GM18526 (cell line): ENCODE measurements around the gene MT1B.

Experiments
- POLR2A ChIP-seq: IDR thresholded peaks from 3 replicates; pipeline ENCODE4 v1.6.1; 2011; ENCODE audit not compliant: insufficient read length; ENCODE audit errors: extremely low read depth

The MT1B gene

GRCh38 chr16:56647641-56648431 lies 3.9 kb upstream of the MT1B start:
- TF ChIP-seq POLR2A, result no peak

DNA sequence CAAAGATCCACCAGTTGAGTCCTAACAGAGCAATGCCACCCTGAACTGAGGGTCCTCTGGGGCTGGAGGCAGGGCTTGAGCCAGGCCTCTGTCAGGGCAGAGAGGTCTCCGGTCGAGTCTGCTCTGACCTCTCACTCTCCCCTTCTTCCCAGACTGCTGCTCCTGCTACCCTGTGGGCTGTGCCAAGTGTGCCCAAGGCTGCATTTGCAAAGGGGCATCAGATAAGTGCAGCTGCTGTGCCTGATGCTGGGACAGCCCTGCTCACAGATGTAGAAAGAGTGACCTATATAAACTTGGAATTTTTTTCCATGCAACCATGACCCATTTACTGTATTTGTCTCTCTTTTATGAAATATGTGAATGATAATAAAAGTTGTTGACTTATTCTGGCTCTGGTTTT lies 2.4 kb upstream of the MT1B start:
- TF ChIP-seq POLR2A, result no peak

- TF ChIP-seq POLR2A, result no peak
Measured at GRCh38 chr16:56649820-56650219, 1.9 kb upstream of the MT1B start.

GRCh38 chr16:56652600-56652999 lies 914 bp downstream of the MT1B start:
- no peak for TF ChIP-seq POLR2A

DNA sequence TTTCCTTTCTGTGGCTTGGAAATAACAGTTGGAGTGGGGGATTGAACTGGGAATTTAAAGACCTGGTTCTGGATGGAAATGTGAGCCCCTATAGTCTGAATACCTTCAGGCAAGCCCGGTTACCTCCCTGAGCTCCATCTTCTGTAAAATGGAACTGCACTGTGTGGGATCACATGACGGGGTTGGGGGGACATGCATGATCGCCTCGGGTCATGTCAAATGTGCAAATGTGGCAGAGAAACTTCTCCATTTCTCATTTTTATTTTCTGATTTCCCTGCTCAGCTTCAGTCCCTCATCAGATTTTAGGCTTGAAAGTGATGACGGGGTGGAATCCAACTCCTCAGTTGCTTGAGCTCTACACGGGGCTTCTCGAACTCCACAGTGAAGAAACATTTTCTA lies 1.5 kb downstream of the MT1B start:
- no peak for TF ChIP-seq POLR2A

GRCh38 chr16:56657555-56658326 lies 6.1 kb downstream of the MT1B start, which contains the start of gene MT1F:
Gene MT1F (plus strand): TSS chr16:56657959. CDS start chr16:56658059, 100 bp downstream.
- peak; percentile 47 for TF ChIP-seq POLR2A

DNA sequence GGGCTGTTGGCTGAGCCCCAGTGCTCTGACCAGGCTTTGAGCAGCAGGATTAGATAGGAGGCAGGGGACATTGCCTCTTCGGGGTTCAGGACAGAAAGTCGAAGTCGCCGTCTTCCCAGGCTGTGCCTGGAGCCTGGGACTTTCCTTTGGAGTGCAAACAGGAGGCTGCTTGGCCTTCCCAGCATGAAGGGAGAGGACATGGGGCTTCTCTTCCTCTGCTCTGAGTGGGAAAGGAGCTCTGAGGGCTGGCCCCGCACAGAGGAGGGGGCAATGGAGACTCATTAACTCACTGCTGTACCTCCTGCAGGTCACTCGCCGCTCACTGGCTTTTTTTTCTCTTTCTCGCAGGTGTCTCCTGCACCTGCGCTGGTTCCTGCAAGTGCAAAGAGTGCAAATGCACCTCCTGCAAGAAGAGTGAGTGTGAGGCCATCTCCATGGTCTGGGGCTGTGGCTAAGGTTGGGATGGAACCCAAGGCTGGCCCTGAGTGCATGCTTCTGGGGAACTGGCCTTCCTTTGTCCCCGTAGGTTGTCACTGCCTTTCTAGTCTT lies 6.7 kb downstream of the MT1B start:
- TF ChIP-seq POLR2A, result no peak

- TF ChIP-seq POLR2A, result no peak
Measured at GRCh38 chr16:56662357-56663354, 11.0 kb downstream of the MT1B start.

DNA sequence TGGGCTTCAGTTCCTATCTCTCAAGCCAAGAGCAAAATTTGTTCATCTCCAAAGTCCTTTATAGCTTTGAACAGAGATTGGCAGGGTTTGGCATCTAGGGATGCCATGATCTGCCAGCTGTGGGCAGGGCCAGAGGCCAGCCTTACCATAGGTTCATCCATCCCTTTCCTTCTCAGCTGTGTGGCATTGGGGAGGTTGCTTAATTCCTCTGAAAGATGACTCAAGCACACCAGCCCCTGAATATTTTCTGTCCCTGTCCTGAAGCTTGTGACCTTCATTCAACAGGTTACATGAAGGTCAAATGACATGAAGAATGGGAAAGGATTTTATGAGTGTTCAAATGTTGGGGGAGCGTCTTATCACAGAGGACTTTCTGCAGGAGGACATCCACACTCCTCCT lies 12.8 kb downstream of the MT1B start:
- no peak for TF ChIP-seq POLR2A

- no peak for TF ChIP-seq POLR2A
Measured at GRCh38 chr16:56667581-56668571, 16.2 kb downstream of the MT1B start, which contains the start of gene MT1G. Gene MT1G (minus strand): TSS chr16:56668065. CDS start chr16:56667993, 72 bp downstream.

GRCh38 chr16:56669005-56669839 lies 17.5 kb downstream of the MT1B start, which contains the start of gene MT1H:
Gene MT1H (plus strand): TSS chr16:56669814. CDS start chr16:56669885, 71 bp downstream.
- no peak for TF ChIP-seq POLR2A

GRCh38 chr16:56669840-56670619 lies 18.3 kb downstream of the MT1B start:
- no peak for TF ChIP-seq POLR2A
